ENCODE results near the gene CCDC39. TPM values are rescaled to one million over a fixed set of nuclear protein-coding genes. Genes with fewer than 3 reads are reported as not detected.

CCDC39 gene
- total and polyA plus RNA-seq, 9 of the 15 experiments (the other 6 are each of a cell fraction or from before 2014, with no cell fraction given) = not detected

GRCh38 chr3:180612364-180612763 is 66.9 kb downstream of the CCDC39 start (continued):
- TF ChIP-seq, protein P1, sequence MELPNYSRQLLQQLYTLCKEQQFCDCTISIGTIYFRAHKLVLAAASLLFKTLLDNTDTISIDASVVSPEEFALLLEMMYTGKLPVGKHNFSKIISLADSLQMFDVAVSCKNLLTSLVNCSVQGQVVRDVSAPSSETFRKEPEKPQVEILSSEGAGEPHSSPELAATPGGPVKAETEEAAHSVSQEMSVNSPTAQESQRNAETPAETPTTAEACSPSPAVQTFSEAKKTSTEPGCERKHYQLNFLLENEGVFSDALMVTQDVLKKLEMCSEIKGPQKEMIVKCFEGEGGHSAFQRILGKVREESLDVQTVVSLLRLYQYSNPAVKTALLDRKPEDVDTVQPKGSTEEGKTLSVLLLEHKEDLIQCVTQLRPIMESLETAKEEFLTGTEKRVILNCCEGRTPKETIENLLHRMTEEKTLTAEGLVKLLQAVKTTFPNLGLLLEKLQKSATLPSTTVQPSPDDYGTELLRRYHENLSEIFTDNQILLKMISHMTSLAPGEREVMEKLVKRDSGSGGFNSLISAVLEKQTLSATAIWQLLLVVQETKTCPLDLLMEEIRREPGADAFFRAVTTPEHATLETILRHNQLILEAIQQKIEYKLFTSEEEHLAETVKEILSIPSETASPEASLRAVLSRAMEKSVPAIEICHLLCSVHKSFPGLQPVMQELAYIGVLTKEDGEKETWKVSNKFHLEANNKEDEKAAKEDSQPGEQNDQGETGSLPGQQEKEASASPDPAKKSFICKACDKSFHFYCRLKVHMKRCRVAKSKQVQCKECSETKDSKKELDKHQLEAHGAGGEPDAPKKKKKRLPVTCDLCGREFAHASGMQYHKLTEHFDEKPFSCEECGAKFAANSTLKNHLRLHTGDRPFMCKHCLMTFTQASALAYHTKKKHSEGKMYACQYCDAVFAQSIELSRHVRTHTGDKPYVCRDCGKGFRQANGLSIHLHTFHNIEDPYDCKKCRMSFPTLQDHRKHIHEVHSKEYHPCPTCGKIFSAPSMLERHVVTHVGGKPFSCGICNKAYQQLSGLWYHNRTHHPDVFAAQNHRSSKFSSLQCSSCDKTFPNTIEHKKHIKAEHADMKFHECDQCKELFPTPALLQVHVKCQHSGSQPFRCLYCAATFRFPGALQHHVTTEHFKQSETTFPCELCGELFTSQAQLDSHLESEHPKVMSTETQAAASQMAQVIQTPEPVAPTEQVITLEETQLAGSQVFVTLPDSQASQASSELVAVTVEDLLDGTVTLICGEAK (IDR thresholded peaks at IDR 0.05) = no peak
- TF ChIP-seq, protein P1 (CRISPR knock-in tag; IDR thresholded peaks at IDR 0.05) = no peak
- no peak for TF ChIP-seq TAL1 (IDR thresholded peaks at IDR 0.05)
- TF ChIP-seq ATF4 (CRISPR knock-in tag; IDR thresholded peaks at IDR 0.05) = no peak
- TF ChIP-seq ZNF354B (CRISPR knock-in tag; IDR thresholded peaks at IDR 0.05) = no peak

Data from K562 (cell line).